Measurements from ENCODE around the gene MSH2. TPM values are rescaled to one million over a fixed set of nuclear protein-coding genes. Genes with fewer than 3 reads are reported as not detected.
"Not testable (repeated sequence)": the region's sequence is repeated elsewhere in the genome, so short reads cannot be mapped to it uniquely, and the experiment has no call there.

Gene MSH2
- total RNA-seq, 1 experiment from 2014 or later, result 46.9 TPM

- in situ Hi-C loops (cut with HindIII; ENCODE audit: low pct_unique_long_range_greater_than_20kb, low sequenced_read_pairs); DNase-seq (ENCODE audit: low read depth, low spot score): not testable (repeated sequence)
Observed at GRCh38 chr2:47454818-47455217, 51.9 kb downstream of the MSH2 start.

- in situ Hi-C loops (cut with HindIII; ENCODE audit: low pct_unique_long_range_greater_than_20kb, low sequenced_read_pairs), result no loop called here
- no peak for DNase-seq (ENCODE audit: low read depth, low spot score)
Observed at GRCh38 chr2:47455411-47455810, 52.5 kb downstream of the MSH2 start.

GRCh38 chr2:47456851-47457250 lies 53.9 kb downstream of the MSH2 start:
- no peak for DNase-seq (ENCODE audit: low read depth, low spot score)
- in situ Hi-C loops (cut with HindIII; ENCODE audit: low pct_unique_long_range_greater_than_20kb, low sequenced_read_pairs), result no loop called here

DNA sequence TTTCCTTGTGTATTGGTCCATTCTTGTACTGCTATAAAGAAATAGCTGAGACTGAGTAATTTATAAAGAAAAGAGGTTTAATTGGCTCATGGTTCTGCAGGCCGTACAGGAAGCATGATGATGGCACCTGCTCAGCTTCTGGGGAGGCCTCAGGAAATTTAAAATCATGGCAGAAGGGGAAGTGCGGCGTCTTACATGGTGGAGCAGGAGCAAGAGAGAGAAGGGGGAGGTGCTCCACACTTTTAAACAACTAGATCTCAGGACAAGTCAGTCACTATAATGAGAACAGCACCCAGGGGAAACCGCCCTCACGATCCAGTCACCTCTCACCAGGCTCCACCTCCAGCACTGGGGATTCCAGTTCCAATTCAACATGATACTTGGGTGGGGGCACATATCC lies 54.3 kb downstream of the MSH2 start:
- DNase-seq (ENCODE audit: low read depth, low spot score), result no peak
- in situ Hi-C loops (cut with HindIII; ENCODE audit: low pct_unique_long_range_greater_than_20kb, low sequenced_read_pairs), result no loop called here

GRCh38 chr2:47459021-47459420 lies 56.1 kb downstream of the MSH2 start:
- in situ Hi-C loops (cut with HindIII; ENCODE audit: low pct_unique_long_range_greater_than_20kb, low sequenced_read_pairs), result no loop called here
- no peak for DNase-seq (ENCODE audit: low read depth, low spot score)

DNA sequence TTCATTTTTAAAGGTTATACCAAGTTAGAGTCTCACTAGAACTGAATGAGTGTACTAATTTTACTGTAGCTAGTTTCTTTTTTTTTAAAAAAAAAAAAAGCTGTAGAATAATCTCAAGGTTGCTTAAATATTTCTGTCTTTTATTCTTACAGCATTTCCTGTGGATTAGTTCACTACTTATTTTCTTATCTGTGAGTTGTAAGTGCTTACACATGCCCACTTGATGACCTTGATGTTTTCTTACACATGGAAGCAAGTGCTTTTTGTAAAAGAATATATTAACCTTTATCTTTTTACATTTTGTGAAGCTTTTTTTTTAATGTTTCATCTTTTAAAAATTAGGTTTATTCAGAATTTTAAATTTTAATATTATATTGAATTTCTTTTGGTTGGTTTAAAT lies 57.8 kb downstream of the MSH2 start:
- DNase-seq (ENCODE audit: low read depth, low spot score), result no peak
- in situ Hi-C loops (cut with HindIII; ENCODE audit: low pct_unique_long_range_greater_than_20kb, low sequenced_read_pairs), result no loop called here

GRCh38 chr2:47471429-47472116 lies 68.6 kb downstream of the MSH2 start:
- DNase-seq (ENCODE audit: low read depth, low spot score), result no peak
- in situ Hi-C loops (cut with HindIII; ENCODE audit: low pct_unique_long_range_greater_than_20kb, low sequenced_read_pairs), result no loop called here

DNA sequence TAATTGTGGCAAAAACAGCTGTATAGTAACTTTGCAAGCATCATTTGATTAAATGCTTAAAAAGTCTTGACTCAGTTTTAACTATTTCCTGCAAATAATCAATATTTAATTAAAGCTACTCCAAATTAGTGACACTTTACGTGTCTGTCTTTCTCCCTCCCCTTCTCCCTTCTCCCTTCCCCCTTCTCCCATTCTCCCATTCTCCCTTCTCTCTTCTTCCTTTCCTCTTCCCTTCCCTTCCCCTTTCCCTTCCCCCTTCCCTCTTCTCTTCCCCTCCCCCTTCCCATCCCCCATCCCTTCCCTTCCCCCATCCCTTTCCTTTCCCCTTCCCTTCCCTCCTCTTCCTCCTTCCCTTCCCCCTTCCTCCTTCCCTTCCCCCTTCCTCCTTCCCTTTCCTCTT lies 76.9 kb downstream of the MSH2 start:
- no peak for DNase-seq (ENCODE audit: low read depth, low spot score)
- in situ Hi-C loops (cut with HindIII; ENCODE audit: low pct_unique_long_range_greater_than_20kb, low sequenced_read_pairs), result no loop called here

DNA sequence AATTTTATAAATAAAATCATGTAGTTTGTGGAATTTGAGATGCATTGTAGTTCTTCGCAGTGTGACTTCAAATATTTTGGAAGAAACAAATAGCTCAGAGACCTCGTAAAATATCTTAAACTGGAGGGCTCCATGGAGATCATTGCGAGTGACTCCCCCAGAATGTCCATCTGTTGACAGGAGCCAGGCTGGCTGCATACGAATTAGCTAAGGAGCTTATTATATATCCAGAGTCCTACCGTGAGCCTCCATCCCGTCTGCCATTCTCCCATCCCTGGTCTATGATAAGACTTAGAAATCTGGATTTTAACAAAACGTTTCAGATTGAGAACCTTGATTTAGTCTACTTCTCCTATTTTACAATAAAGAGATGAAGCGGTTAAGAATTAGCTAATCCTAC lies 80.2 kb downstream of the MSH2 start:
- no peak for DNase-seq (ENCODE audit: low read depth, low spot score)
- in situ Hi-C loops (cut with HindIII; ENCODE audit: low pct_unique_long_range_greater_than_20kb, low sequenced_read_pairs), result no loop called here

- in situ Hi-C loops (cut with HindIII; ENCODE audit: low pct_unique_long_range_greater_than_20kb, low sequenced_read_pairs), result no loop called here
- no peak for DNase-seq (ENCODE audit: low read depth, low spot score)
Observed at GRCh38 chr2:47484396-47484795, 81.4 kb downstream of the MSH2 start.

DNA sequence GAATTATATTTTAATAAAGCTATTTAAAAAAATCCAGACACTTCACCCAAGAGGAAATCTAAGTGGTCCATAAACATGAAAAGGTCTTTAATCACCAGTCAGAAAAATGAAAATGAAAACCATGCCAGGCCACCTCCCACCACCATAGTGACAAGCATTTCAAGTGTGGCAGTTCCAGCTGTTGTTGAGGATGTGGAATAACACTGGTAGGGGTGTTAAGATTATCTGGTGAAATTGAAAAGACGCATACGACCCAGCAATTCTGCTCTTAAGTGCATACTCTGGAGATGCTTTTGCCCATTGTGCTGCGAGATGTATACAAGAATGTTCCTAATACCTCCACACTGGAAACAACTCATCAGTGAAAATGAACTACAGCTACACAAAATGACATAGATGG lies 82.2 kb downstream of the MSH2 start:
- DNase-seq (ENCODE audit: low read depth, low spot score), result no peak
- in situ Hi-C loops (cut with HindIII; ENCODE audit: low pct_unique_long_range_greater_than_20kb, low sequenced_read_pairs), result no loop called here

GRCh38 chr2:47485751-47486300 lies 82.9 kb downstream of the MSH2 start:
- DNase-seq (ENCODE audit: low read depth, low spot score), result no peak
- in situ Hi-C loops (cut with HindIII; ENCODE audit: low pct_unique_long_range_greater_than_20kb, low sequenced_read_pairs), result no loop called here

DNA sequence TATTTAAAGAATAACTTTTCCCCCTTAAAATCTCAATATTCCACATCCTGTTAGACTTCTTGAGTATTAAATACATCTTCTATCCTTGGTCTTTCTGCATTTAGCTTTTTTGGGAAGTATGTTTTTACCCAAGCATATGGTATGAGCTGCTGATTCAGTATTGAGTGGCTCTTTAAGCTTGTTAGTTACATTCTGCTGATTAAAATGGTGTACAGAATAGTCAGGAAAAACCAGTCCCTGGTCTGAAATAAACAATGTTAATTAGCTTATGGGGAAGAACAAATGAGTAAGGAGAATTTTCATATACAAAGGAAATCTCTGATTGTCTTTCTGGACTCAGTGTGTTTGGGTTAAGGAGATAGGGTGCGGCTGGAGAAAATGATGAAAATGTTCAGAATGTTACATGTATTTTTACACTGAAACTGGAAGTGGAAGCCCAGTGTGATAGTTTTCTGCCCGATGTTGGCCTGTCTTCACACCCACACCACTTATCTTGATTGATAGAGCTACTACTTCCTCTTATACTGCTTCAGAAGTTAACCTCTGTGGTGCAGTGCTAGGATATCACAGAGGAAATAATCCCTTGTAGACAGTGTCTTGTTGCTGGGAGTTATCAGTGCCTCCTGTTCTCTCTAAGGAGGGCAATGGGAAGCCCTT lies 84.0 kb downstream of the MSH2 start:
- in situ Hi-C loops (cut with HindIII; ENCODE audit: low pct_unique_long_range_greater_than_20kb, low sequenced_read_pairs), result no loop called here

GRCh38 chr2:47487498-47487875 lies 84.5 kb downstream of the MSH2 start:
- in situ Hi-C loops (cut with HindIII; ENCODE audit: low pct_unique_long_range_greater_than_20kb, low sequenced_read_pairs), result no loop called here
- no peak for DNase-seq (ENCODE audit: low read depth, low spot score)

More for the DNA sequence above, 84.0 kb downstream of the MSH2 start:
- DNase-seq (ENCODE audit: low read depth, low spot score), result no peak

DNA sequence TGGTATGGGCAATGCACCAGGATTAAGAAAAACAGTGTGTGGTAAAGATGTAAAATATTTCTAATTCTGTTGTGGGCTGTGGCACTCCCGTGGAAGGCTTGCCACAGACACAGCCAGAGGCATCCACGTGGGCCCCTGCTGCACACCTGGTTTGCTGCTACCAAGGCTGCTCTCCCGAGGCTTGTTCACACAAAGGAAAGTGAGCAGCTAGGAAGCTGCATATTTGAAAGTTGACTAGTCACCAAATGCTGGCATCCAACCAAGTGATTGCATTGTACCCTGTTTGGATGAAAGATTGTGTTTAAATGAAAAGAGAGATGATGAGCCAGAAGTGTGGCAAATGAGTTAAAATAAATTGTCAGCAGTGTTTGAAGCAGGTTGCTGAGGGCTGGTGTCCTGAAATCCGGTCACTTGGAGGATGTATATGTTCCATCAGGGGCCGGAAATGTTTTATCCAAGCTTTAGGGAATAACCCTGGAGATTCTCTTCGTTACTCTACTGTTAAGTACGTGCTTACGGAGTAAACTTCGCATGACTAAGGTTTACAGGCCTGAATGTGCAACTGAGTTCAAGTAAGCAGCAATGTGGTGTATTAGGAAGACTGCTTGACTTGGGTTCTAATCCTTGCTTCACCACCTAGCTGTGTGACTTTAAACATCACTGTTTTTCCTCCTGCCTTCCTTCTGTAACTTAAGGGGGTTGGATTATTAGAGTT lies 86.1 kb downstream of the MSH2 start:
- no peak for DNase-seq (ENCODE audit: low read depth, low spot score)
- in situ Hi-C loops (cut with HindIII; ENCODE audit: low pct_unique_long_range_greater_than_20kb, low sequenced_read_pairs), result no loop called here

GRCh38 chr2:47490406-47490805 lies 87.5 kb downstream of the MSH2 start:
- in situ Hi-C loops (cut with HindIII; ENCODE audit: low pct_unique_long_range_greater_than_20kb, low sequenced_read_pairs), result no loop called here
- no peak for DNase-seq (ENCODE audit: low read depth, low spot score)

- in situ Hi-C loops (cut with HindIII; ENCODE audit: low pct_unique_long_range_greater_than_20kb, low sequenced_read_pairs), result no loop called here
- DNase-seq (ENCODE audit: low read depth, low spot score), result no peak
Observed at GRCh38 chr2:47493317-47494035, 90.5 kb downstream of the MSH2 start.
